GM12891 (cell line): Measurements from ENCODE around the gene ADCY10.

ENCODE experiments used
- PAX5 ChIP-seq: IDR thresholded peaks from 2 replicates; pipeline ENCODE4 v1.6.1; 2011; ENCODE audit warnings: low read length, moderate library complexity, mild to moderate bottlenecking; ENCODE audit not compliant: insufficient read depth, severe bottlenecking
- POLR2A ChIP-seq: IDR thresholded peaks from 2 replicates; pipeline ENCODE4 v1.6.1; 2011; ENCODE audit warnings: low read depth, low read length, control low read depth
- POLR2AphosphoS5 ChIP-seq: IDR thresholded peaks from 2 replicates; pipeline ENCODE4 v1.6.1; 2011; ENCODE audit warnings: low read depth, low read length, control low read depth

GRCh38 chr1:167837326-167837725, 76.6 kb downstream of the ADCY10 start:
- TF ChIP-seq POLR2A (no peak), PAX5 (no peak), POLR2AphosphoS5 (no peak)
